Breast epithelium (tissue), 3 donors: ENCODE results near the gene FIGNL1.

Experiments
- POLR2A ChIP-seq: fragments of 450-650 bp; IDR thresholded peaks from one replicate; pipeline ENCODE4 v1.6.1; 2016; ENCODE audit warnings: antibody characterized with exemption, mild to moderate bottlenecking, moderate library complexity
- POLR2AphosphoS5 ChIP-seq, 3 donors: sonication (generic); formaldehyde crosslinking; IDR thresholded peaks; one replicate each; pipeline ENCODE4 v1.6.1; 2017; ENCODE audit warnings: antibody characterized with exemption in 3 of 3
- TF ChIP-seq, protein P1 (sequence below), 3 donors: fragments of 450-650 bp; IDR thresholded peaks; one replicate each; pipeline ENCODE4 v1.5.1; 2016 to 2017; ENCODE audit warnings: antibody characterized with exemption in 3 of 3, mild to moderate bottlenecking in 3 of 3, moderate library complexity in 3 of 3

DNA sequence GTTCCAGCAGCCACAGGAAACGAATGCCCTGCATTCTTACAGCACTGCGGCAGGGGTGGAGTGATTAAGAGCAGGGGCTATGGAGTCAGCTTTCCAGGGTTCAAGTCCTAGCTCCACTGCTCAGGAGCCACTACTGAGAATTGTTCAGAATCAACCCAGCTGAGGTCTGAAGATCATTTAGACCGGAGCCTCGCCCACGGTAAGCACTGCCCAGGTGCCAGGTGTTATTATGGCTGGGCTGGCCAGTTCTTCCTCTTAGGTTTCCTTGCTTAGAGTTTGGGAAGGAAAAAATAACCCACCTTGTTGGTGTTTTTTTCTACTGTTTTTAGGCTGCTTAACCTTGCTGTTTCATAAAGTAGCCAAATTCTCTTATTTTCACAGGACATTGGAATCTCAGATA is 4.8 kb upstream of the FIGNL1 start:
- TF ChIP-seq POLR2AphosphoS5 (IDR thresholded peaks at IDR 0.05) = no peak
- TF ChIP-seq, protein P1, sequence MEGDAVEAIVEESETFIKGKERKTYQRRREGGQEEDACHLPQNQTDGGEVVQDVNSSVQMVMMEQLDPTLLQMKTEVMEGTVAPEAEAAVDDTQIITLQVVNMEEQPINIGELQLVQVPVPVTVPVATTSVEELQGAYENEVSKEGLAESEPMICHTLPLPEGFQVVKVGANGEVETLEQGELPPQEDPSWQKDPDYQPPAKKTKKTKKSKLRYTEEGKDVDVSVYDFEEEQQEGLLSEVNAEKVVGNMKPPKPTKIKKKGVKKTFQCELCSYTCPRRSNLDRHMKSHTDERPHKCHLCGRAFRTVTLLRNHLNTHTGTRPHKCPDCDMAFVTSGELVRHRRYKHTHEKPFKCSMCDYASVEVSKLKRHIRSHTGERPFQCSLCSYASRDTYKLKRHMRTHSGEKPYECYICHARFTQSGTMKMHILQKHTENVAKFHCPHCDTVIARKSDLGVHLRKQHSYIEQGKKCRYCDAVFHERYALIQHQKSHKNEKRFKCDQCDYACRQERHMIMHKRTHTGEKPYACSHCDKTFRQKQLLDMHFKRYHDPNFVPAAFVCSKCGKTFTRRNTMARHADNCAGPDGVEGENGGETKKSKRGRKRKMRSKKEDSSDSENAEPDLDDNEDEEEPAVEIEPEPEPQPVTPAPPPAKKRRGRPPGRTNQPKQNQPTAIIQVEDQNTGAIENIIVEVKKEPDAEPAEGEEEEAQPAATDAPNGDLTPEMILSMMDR (IDR thresholded peaks at IDR 0.05) = no peak
- no peak for TF ChIP-seq POLR2A
